WTC11 (cell line): Measurements from ENCODE around the gene HNRNPR. TPM values are rescaled to one million over a fixed set of nuclear protein-coding genes. Genes with fewer than 3 reads are reported as not detected.

Experiments
- ATAC-seq: fragments of 200-7000 bp; cut with Tn5 transposase; 2 replicates; pipeline ENCODE4 v1.10.0; 2021; ENCODE audit warnings: mild to moderate bottlenecking, moderate library complexity
- CTCF ChIA-PET: fragments of 300-600 bp; sonication (Branson Sonifier 250); formaldehyde crosslinking; loops from one replicate; lab custom pipeline; 2021; ENCODE audit warnings: antibody characterized with exemption; lab: Charles Lee
- POLR2A ChIA-PET: fragments of 350-600 bp; sonication (Branson Sonifier 250); formaldehyde crosslinking; loops from one replicate; lab custom pipeline; 2021; ENCODE audit warnings: antibody characterized with exemption; lab: Charles Lee
- DNase-seq: peaks from one replicate; pipeline ENCODE4 v3.0.0; 2021; ENCODE audit warnings: low spot score
- H3K27ac Mint-ChIP-seq: 2 replicates; pipeline ENCODE4 v1.8.0; 2021; ENCODE audit warnings: mixed read lengths
- H3K27me3 Mint-ChIP-seq: 2 replicates; pipeline ENCODE4 v1.8.0; 2021; ENCODE audit warnings: low read depth, mild to moderate bottlenecking, moderate library complexity, mixed read lengths
- H3K36me3 Mint-ChIP-seq: 2 replicates; pipeline ENCODE4 v1.8.0; 2021; ENCODE audit warnings: mixed read lengths
- H3K4me1 Mint-ChIP-seq: 2 replicates; pipeline ENCODE4 v1.8.0; 2022; ENCODE audit warnings: mixed read lengths
- H3K4me3 Mint-ChIP-seq: 2 replicates; pipeline ENCODE4 v1.8.0; 2021; ENCODE audit warnings: mild to moderate bottlenecking, moderate library complexity, mixed read lengths
- H3K9me3 Mint-ChIP-seq: 2 replicates; pipeline ENCODE4 v1.8.0; 2021; ENCODE audit warnings: mixed read lengths
- AFF4 ChIP-seq: sonication (generic); formaldehyde crosslinking; IDR thresholded peaks from 2 replicates; pipeline ENCODE4 v1.8.1; 2023; ENCODE audit warnings: mild to moderate bottlenecking, missing genetic modification reagents, borderline replicate concordance
- ATF1 ChIP-seq: sonication (generic); formaldehyde crosslinking; IDR thresholded peaks from 2 replicates; pipeline ENCODE4 v1.8.1; 2023; ENCODE audit warnings: mild to moderate bottlenecking, moderate library complexity, missing genetic modification reagents
- ATF6 ChIP-seq: sonication (generic); formaldehyde crosslinking; IDR thresholded peaks from 2 replicates; pipeline ENCODE4 v1.8.1; 2023; ENCODE audit warnings: mild to moderate bottlenecking, missing genetic modification reagents
- ELF4 ChIP-seq: sonication (generic); formaldehyde crosslinking; IDR thresholded peaks from 2 replicates; pipeline ENCODE4 v1.8.1; 2022; ENCODE audit warnings: low read depth, mild to moderate bottlenecking, moderate library complexity, missing genetic modification reagents
- EMX1 ChIP-seq: fragments of 250-450 bp; sonication (Bioruptor Pico); IDR thresholded peaks from 2 replicates; pipeline ENCODE4 v1.8.0; 2021; ENCODE audit warnings: mild to moderate bottlenecking
- ESRRA ChIP-seq: sonication (generic); formaldehyde crosslinking; IDR thresholded peaks from 2 replicates; pipeline ENCODE4 v1.8.1; 2022; ENCODE audit warnings: mild to moderate bottlenecking, missing genetic modification reagents, borderline replicate concordance
- FOXK1 ChIP-seq: sonication (generic); formaldehyde crosslinking; IDR thresholded peaks from 2 replicates; pipeline ENCODE4 v1.8.0; 2022; ENCODE audit warnings: mild to moderate bottlenecking, moderate library complexity, missing genetic modification reagents
- HMGXB4 ChIP-seq: sonication (generic); formaldehyde crosslinking; IDR thresholded peaks from 2 replicates; pipeline ENCODE4 v1.8.1; 2023; ENCODE audit warnings: mild to moderate bottlenecking, moderate library complexity, missing genetic modification reagents
- IRF1 ChIP-seq: sonication (generic); formaldehyde crosslinking; IDR thresholded peaks from 2 replicates; pipeline ENCODE4 v1.8.0; 2023; ENCODE audit warnings: missing genetic modification reagents
- JUN ChIP-seq: sonication (generic); formaldehyde crosslinking; IDR thresholded peaks from 2 replicates; pipeline ENCODE4 v1.8.0; 2023; ENCODE audit warnings: mild to moderate bottlenecking, missing genetic modification reagents
- NFYB ChIP-seq: sonication (generic); formaldehyde crosslinking; conservative IDR thresholded peaks from 2 replicates; pipeline ENCODE4 v1.8.0; 2022; ENCODE audit warnings: low read depth, missing genetic modification reagents
- NR1H2 ChIP-seq: sonication (generic); formaldehyde crosslinking; IDR thresholded peaks from 2 replicates; pipeline ENCODE4 v1.9.0; 2021; ENCODE audit warnings: mild to moderate bottlenecking, moderate library complexity, missing genetic modification reagents
- PRDM15 ChIP-seq: sonication (generic); formaldehyde crosslinking; IDR thresholded peaks from 2 replicates; pipeline ENCODE4 v1.8.0; 2022; ENCODE audit warnings: missing genetic modification reagents
- RELA ChIP-seq: sonication (generic); formaldehyde crosslinking; IDR thresholded peaks from 2 replicates; pipeline ENCODE4 v1.8.1; 2022; ENCODE audit warnings: missing genetic modification reagents, mild to moderate bottlenecking, borderline replicate concordance
- ZMAT4 ChIP-seq: fragments of 250-450 bp; sonication (Bioruptor Pico); IDR thresholded peaks from 2 replicates; pipeline ENCODE4 v1.9.0; 2021; ENCODE audit warnings: mild to moderate bottlenecking
- ZNF121 ChIP-seq: sonication (generic); formaldehyde crosslinking; IDR thresholded peaks from 2 replicates; pipeline ENCODE4 v1.8.0; 2023; ENCODE audit warnings: missing genetic modification reagents
- ZNF138 ChIP-seq: sonication (generic); formaldehyde crosslinking; conservative IDR thresholded peaks from 2 replicates; pipeline ENCODE4 v1.8.1; 2022; ENCODE audit warnings: mild to moderate bottlenecking, moderate library complexity, missing genetic modification reagents
- ZNF263 ChIP-seq: sonication (generic); formaldehyde crosslinking; IDR thresholded peaks from 2 replicates; pipeline ENCODE4 v1.8.1; 2022; ENCODE audit warnings: low read depth, mild to moderate bottlenecking, moderate library complexity, missing genetic modification reagents
- ZNF281 ChIP-seq: sonication (generic); formaldehyde crosslinking; IDR thresholded peaks from 2 replicates; pipeline ENCODE4 v1.8.0; 2023; ENCODE audit warnings: mild to moderate bottlenecking, missing genetic modification reagents
- ZNF423 ChIP-seq: fragments of 250-450 bp; sonication (Bioruptor Pico); IDR thresholded peaks from 2 replicates; pipeline ENCODE4 v2.1.2; 2022; ENCODE audit warnings: mild to moderate bottlenecking, moderate library complexity
- total RNA-seq: library from RNA; stranded (reverse); gene quantifications from 3 replicates; pipeline ENCODE4 v1.2.3, GENCODE V29; 2021

The HNRNPR gene
- total RNA-seq, 1 experiment from 2014 or later = 178 TPM

GRCh38 chr1:23381233-23381885, 37.3 kb upstream of the HNRNPR start (continued):
- TF ChIP-seq RELA (CRISPR knock-in tag) = no peak
- no peak for TF ChIP-seq ATF1
- no peak for TF ChIP-seq ZNF138 (CRISPR knock-in tag)
- TF ChIP-seq HMGXB4 (CRISPR knock-in tag) = no peak

- no peak overlapping the region for H3K27ac Mint-ChIP-seq
- no peak for ATAC-seq
- no peaks in the 10 kb centered on the region for H3K4me1 Mint-ChIP-seq
- H3K9me3 Mint-ChIP-seq = no peaks in the 10 kb centered on the region
- TF ChIP-seq NFYB = no peak
- no peak for TF ChIP-seq AFF4 (CRISPR knock-in tag)
- no peak for TF ChIP-seq ESRRA (CRISPR knock-in tag)
- no peak for TF ChIP-seq ZMAT4 (CRISPR knock-in tag)
- TF ChIP-seq ZNF281 (CRISPR knock-in tag) = no peak
- TF ChIP-seq PRDM15 (CRISPR knock-in tag) = no peak
- no peak for TF ChIP-seq EMX1 (CRISPR knock-in tag)
- TF ChIP-seq ZNF138 (CRISPR knock-in tag) = no peak
- no peak for TF ChIP-seq ZNF423 (CRISPR knock-in tag)
- no peak for TF ChIP-seq ZNF121 (CRISPR knock-in tag)
- TF ChIP-seq ELF4 (CRISPR knock-in tag) = no peak
- TF ChIP-seq RELA (CRISPR knock-in tag) = no peak
- TF ChIP-seq FOXK1 (CRISPR knock-in tag) = no peak
- TF ChIP-seq IRF1 (CRISPR knock-in tag) = no peak
- no peak for TF ChIP-seq ZNF263 (CRISPR knock-in tag)
- TF ChIP-seq NR1H2 (CRISPR knock-in tag) = no peak
- no peak for TF ChIP-seq ATF6
- TF ChIP-seq JUN (CRISPR knock-in tag) = no peak
- no peaks in the 10 kb centered on the region; the same call in 1 of the 2 replicates for H3K27me3 Mint-ChIP-seq
- no peak for DNase-seq
- ChIA-PET CTCF (no interaction called here), POLR2A (no interaction called here)
- H3K4me3 Mint-ChIP-seq = no peak overlapping the region
- no peaks in the 10 kb centered on the region for H3K36me3 Mint-ChIP-seq
Measured at GRCh38 chr1:23380719-23381118, 36.6 kb upstream of the HNRNPR start.
